NCI-H226 (cell line): ENCODE data around the gene DNAJC17.
A peak's percentile ranks its signal among the peaks of the same experiment; 100 is the strongest.

Source experiments
- DNase-seq: peaks from one replicate; pipeline ENCODE4 v3.0.0-alpha.2; 2015

DNAJC17 gene, protein sequence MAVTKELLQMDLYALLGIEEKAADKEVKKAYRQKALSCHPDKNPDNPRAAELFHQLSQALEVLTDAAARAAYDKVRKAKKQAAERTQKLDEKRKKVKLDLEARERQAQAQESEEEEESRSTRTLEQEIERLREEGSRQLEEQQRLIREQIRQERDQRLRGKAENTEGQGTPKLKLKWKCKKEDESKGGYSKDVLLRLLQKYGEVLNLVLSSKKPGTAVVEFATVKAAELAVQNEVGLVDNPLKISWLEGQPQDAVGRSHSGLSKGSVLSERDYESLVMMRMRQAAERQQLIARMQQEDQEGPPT

DNA sequence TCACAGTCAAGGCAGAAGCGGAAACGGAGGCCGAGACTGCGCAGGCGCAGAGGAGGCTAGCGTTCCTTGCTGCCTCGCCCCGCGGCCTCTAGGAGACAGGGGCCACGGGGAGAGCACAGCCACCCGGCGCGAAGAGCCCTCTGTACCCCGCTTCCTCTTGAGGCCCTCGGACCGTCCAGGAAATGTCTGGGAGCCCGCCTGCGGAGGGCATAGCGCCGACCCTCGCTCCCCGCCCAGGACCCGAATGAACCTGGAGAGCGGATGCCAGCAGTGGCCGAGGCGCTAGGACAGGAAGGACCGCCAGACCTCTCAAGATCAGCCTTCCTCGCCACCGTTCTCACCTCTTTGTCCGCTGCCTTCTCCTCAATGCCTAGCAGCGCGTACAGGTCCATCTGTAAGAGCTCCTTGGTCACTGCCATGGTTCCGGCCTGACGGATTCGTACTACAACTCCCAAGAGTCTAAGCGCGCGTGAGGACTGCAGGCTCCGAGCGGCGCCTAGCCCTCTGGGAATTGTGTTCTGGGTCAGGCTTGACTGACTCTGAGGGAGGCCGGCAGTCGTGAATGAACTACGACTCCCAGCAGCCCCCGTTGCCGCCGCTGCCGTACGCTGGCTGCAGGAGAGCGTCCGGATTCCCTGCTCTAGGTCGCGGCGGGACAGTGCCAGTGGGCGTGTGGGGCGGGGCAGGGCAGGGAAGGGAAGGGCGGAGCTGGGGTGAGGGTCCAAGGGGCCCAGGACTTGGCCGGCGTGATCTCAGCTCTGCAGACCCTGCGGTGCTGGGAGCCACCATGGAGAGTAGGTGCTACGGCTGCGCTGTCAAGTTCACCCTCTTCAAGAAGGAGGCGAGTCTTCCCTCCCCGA is at the start of gene DNAJC17, which contains the start of gene ZFYVE19:
Gene DNAJC17, minus strand, starts transcription at position 446 of the 860 bp plus-strand sequence. Its CDS starts 27 bp downstream, at position 419.
Gene ZFYVE19, plus strand, starts transcription at position 62 of the 860 bp plus-strand sequence. Its CDS starts 501 bp downstream, at position 563.
- DNase-seq, result peak; percentile 91

DNA sequence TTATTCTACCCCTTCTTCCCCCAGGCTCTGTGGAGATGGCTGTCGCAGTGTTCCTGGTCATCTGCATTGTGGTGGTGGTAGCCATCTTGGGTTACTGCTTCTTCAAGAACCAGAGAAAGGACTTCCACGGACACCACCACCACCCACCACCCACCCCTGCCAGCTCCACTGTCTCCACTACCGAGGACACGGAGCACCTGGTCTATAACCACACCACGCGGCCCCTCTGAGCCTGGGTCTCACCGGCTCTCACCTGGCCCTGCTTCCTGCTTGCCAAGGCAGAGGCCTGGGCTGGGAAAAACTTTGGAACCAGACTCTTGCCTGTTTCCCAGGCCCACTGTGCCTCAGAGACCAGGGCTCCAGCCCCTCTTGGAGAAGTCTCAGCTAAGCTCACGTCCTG is 49.5 kb upstream of the DNAJC17 start:
- DNase-seq, result no peak

DNA sequence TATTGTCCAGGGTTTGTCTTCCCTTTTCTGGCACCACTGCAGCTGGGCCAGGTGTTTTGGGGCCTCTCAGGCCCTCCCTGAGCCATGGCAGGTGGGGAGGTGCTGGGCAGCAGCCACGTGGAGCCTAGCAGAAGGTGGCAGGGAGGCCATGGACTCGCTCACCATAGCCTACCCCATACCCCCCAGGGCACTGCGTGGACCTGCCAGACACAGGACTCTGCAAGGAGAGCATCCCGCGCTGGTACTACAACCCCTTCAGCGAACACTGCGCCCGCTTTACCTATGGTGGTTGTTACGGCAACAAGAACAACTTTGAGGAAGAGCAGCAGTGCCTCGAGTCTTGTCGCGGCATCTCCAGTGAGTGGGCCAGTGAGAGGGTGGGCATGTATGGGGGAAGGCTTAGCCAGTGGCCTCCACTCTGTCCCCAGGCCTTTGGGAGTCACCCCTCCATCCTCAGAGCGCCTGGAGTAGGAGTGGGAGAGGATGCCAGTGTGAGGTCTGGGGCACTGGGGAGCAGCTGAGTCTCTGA is 48.5 kb upstream of the DNAJC17 start:
- DNase-seq, result no peak

DNA sequence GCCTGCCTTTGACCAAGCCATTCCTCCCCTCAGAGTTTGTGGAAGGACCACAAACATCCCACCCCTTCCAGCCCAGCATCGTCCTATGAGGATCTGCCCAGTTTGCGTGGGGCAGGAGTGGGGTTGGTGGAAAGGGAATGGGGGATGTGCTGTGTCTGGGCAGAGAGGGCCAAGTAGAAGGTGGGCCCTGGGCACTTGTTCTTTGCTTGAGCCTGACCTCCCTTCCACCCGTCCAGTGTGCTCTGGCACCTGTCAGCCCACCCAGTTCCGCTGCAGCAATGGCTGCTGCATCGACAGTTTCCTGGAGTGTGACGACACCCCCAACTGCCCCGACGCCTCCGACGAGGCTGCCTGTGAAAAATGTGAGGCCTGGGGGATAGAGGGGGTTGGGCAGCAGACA is 46.9 kb upstream of the DNAJC17 start:
- DNase-seq, result no peak

DNA sequence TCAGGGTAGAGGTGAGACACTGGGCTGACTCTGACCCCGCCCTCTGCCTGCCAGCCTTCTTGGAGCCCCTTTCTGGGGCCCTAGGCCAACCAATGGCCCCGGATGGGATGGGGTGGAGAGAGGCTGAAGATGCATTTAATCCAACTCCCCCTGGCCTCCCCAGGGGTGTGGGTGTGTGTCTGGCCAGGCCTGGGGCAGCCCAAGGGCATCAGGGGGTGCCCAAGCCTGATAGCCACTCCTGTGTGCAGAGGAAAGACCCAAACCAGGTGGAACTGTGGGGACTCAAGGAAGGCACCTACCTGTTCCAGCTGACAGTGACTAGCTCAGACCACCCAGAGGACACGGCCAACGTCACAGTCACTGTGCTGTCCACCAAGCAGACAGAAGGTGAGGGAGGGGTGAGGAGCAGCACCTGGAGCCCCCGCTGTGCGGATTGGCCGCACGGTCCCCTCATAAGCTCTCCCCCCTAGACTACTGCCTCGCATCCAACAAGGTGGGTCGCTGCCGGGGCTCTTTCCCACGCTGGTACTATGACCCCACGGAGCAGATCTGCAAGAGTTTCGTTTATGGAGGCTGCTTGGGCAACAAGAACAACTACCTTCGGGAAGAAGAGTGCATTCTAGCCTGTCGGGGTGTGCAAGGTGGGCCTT is 46.1 kb upstream of the DNAJC17 start:
- no peak for DNase-seq

DNA sequence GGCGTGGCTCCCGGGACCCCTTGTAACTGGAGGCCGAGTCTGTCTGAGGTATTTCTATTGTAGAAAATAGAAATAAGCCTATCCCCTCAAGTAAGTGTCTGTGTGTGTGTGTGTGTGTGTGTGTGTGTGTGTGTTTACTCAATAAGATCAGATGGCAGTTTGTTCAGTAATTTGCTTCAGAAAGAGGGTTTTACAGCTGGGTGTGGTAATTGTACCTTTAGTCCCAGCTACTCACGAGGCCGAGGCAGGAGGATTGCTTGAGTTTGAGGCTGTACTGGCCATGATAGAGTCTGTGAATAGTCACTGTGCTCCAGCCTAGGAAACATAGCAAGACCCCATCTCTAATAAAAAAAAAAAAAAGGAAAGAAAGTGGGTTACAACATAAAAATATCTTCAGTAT is 45.3 kb upstream of the DNAJC17 start:
- no peak for DNase-seq

DNA sequence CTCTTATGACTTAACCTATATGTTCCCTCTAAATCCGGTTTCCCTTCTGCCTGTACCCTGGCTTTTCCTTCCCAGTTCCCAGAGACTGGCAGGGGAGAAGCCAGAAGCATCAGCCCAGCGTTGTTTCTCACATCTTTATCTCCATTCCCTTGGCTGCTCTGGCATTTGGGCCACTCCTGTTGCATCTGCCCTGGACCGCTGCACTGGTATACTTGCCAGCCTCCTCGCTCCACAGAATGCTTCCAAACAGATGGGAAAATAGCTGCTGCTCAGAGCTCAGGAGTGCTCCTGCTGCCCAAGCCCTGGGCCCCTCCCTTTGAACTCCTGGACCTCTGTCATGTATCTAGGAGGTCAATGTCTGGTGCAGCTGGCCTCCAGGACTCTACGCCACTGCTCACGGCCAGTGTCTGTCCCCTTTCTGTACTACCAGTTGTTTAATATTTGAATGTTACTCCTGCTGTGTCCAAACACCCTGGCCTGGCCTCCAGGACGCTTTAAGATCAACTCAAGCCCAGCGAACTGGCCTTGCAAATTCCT is 43.4 kb upstream of the DNAJC17 start:
- DNase-seq, result no peak

DNA sequence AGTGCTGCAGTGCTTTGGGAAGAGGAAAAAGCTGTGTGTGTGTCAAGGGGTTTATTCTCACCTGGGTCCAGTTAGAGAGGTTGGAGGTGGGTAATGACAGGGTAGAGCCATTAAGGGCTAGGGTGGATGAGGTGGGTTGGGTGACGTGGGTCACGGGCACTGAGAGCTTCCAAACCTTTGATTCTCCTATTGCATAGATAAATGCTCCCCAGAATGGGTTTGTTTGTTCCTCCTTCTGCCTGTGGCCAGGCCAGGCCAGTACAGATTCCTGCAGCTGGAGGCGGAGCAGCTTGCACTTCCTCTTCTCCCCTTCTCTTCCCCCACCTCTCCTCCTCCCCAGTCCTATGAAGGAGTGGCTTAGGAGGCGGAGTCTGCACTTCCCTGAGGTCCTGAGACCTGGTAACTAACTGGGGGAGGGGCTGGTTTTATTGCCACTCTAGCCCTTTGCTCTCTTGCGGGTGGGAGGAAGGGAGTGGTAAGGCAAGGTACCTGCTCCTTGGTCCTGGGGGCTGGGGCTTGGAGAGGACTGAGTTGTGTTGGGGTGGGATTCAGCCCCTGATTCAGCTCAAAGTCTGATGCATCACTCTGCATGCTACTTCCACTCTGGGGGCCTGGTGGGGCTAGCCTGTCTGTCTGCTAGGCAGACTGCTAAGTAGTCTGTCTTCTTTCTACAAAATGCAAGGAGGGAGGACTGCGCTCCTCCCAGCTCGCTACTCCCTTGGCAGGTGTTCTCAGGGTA is 40.1 kb upstream of the DNAJC17 start:
- peak; percentile 55 for DNase-seq

DNA sequence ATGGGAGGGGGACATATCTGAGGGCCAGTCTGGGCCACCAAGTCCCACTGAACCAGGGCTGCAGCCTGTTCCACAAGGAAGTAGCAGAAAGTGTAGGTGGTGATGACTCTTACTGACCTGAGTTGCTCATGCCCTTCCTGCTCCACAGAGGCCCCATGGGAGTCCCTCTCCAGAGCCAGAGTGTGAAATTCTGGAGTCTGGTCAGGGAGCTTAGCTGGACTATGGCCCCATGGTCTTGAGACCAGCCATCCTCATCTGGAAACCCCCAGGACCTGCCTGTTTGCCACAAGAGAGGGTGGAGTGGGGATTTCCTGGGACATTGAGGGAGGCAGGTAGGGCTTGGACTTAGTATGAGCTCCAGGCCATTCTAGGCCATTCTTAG is 39.6 kb upstream of the DNAJC17 start:
- no peak for DNase-seq

DNA sequence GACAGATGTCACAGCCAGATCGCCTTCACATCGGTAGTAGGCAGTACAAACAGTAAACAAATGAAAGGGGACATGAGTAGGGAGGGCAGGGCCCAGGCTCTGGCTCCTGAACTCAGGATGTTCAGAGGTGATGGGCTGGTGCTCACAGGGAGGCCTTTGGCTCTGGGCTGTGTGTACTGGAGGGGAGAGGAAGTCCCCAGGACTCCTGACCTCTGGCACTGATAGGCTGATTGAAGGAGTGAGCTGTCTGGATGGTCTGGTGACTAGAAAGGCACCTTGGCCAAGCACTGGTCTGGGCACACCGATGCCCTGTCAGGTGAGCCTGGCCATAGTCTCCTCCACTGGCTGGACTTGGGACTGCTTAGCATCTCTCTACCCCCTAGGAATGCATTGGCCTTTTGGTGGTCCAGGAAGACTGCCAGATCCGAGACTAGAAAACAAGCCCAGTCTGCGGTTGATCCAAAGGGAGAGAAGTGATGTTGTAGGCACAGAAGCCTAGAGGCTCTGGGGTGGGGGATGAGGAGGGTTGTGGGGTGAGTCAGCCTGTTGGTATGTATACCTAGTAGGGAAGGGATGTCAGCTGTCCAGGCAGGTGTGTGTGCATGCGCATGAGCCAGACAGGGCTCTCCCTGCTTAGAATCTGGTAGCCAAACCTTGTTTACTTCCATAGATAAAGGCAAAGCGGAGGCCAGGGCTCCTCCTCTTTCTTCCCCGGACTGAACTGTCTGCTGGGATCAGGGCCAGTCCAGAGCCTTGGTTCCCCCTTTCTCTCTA is 38.4 kb upstream of the DNAJC17 start:
- DNase-seq, result peak; percentile 75

DNA sequence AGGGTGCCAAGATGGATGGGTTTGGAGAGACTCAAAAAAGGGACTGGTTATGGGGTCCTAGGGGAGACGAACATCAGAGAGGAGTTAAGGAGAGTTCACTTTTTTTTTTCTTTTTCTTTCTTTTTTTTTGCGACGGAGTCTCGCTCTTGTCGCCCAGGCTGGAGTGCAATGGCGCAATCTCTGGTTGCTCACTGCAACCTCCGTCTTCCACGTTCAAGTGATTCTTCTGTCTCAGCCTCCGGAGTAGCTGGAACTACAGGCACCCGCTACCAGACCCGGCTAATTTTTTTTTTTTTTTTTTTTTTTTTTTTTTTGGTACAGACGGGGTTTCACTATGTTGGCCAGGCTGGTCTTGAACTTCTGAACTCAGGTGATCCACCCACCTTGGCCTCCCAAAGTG is 37.8 kb upstream of the DNAJC17 start:
- DNase-seq, result no peak

DNA sequence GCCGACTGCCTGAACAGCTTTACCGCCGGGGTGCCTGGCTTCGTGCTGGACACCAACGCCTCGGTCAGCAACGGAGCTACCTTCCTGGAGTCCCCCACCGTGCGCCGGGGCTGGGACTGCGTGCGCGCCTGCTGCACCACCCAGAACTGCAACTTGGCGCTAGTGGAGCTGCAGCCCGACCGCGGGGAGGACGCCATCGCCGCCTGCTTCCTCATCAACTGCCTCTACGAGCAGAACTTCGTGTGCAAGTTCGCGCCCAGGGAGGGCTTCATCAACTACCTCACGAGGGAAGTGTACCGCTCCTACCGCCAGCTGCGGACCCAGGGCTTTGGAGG is 37.4 kb upstream of the DNAJC17 start:
- no peak for DNase-seq

DNA sequence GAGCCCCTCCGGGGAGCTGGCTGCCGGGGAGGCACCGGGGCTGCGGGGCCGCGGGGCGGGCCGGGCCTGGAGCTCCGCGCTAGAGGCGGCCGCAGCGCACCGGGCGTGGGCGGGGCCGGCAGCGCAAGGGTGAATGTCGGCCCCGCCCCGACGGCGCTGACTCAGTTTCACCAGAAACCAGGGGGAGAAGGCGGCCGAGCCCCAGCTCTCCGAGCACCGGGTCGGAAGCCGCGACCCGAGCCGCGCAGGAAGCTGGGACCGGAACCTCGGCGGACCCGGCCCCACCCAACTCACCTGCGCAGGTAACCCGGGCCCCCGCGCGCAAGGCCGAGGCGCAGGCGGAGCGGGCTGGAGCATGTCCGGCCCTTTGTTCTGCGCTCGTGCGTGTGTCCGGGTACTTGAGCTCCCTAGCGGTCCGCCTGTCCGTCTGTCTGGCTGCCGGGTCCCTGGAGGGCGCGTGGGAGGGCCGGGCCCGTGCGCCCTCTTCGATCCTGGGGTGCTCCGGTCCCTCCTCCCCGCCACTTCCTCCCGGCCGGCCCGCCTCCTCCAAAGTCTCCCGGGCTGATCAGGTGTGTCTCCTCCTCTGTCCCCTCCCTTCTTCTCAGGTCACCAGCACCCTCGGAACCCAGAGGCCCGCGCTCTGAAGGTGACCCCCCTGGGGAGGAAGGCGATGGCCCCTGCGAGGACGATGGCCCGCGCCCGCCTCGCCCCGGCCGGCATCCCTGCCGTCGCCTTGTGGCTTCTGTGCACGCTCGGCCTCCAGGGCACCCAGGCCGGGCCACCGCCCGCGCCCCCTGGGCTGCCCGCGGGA is 36.8 kb upstream of the DNAJC17 start, which contains the start of gene SPINT1:
Gene SPINT1, plus strand, starts transcription at position 164 of the 811 bp plus-strand sequence. Its CDS starts 507 bp downstream, at position 671.
- no peak for DNase-seq

DNA sequence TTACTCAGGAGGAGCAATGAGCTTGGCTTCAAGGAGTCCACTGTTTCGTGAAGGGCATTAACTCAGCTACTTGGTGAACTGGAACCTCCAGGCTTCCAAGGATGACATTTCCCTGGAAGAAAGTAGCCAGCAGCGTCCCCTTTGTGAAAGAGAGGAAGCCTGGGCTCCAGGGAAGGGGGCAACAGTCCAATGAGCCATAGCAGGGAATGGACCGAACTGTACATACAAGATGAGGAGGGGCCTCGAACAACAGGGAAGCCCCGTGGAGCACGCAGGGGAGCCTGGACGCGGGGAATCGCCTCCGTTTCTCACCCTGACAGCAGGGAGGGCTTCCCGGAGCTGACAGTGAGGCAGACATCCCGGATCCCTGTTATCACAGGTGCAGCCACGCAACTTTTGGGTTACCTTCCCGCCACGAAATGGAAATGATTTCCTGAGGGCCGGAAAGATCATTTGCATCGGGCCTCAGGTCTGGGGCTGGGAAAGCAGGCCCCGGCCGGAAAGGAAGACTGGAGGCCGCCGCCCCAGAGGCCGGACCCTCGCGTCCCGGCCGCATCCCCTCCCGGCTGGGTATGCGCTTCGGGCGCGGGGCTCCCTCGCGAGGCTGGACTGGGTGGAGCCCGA is 36.1 kb upstream of the DNAJC17 start:
- DNase-seq, result no peak

DNA sequence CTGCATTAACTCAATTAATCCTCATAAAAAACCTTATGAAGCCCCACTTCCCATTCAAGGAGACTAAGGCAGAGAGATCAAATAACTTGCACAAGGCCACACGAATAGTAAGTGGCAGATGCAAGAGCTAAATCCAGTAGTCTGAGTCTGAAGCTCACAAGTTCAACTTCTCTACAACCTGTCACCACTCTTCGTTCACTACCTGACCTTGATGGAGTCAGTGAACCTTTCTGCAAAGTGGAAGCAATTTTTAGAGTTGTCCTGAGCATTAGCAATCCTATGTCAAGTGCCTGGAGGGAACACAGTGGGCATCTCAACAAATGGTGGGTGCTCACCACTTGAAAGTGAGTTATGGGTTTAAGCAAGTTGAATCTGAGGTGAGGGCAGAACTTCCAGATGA is 34.5 kb upstream of the DNAJC17 start:
- DNase-seq, result no peak

DNA sequence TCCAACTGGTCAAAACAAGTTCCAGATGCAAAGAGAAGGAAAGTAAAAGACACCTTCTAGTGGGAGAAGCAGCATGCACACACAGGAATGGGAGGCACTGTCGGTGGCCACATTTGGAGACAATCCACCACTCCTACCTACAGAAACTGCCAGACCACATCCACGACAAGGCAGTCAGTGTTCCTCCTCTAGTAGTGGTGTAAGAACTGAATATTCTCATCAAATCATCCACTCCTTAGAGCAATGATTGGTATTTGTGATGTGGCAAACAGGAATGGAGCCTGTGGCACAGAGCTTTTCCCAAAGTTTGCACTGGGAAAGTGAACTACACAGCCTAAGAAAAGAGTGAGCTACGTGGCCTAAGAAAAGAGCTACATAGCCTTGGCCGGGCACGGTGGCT is 31.5 kb upstream of the DNAJC17 start:
- no peak for DNase-seq

DNA sequence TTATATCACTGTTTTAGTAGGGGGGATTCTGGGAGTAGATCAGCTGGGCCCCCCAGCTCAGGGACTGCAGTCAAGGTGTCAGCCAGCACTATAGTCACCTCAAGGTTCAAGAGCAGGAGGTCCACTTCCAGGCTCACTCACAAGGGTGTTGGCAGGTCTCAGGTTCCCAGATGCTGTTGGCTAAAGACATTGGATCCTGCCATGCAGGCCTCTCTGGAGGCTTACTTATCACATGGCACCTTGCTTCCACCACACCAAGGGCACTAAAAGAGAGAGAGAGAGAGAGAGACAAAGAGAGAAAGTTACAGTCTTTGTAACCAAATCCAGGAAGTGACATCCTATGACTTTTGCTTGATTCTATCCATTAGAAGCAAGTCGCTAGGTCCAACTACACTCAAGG is 28.7 kb upstream of the DNAJC17 start:
- no peak for DNase-seq

DNA sequence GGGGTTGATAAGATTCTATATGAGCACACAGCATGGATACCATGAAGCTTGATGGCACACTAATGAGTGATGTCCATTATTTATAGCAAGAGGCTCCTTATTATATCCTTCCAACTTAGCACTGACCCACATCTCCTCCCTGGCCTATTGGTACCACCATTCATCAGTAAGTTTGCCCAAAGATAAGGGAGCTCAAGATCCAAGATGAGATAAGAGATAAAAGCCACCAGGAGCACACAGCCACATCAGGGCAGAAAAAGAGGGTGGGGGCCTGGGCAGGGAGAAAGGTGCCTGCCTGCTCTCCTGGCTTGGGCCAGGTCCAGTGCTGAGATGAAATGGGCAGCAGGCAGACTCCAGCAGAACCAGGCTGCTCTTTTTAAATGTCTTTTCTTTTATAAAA is 25.6 kb upstream of the DNAJC17 start:
- DNase-seq, result no peak

DNA sequence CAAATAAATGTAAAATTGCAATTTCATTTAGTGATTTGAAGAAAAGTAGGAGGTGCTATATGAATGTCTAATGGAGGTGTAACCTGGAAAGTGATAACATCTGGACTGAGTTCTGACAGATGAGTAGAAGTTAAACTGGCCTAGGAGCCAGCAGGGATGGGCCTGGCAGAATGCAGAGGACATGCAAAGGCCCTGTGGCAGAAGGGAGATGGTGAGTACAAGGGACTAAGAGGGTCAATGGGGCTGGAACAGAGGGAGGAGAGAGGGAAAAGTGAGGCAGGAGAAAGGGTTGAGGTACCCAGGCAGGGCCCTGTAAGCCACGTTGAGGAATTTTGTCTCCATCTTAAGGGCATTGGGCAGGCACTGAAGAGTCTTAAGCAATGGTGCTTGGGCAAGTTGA is 24.6 kb upstream of the DNAJC17 start:
- DNase-seq, result no peak

DNA sequence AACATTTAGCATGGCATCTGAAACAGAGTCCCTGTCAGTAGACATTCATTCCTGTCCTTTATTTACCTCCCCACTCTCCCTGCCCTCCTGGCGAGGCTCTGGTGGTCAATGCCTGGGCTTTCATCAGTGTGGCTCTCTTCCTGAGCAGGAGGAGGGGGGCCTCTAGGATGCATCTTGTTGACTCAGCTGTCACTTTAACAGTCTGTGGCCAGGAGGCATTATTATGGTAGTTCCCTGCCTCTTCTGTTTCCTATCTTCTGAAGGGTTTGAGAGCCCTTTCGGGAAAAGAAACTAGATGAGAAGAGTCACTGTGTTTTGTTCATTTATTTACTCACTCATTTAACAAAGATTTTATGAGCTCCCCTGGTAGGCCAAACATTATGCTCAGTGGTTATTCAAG is 23.6 kb upstream of the DNAJC17 start:
- no peak for DNase-seq
